ENCODE measurements around the gene ADGRG6.
A peak's percentile ranks its signal among the peaks of the same experiment; 100 is the strongest.

The ADGRG6 gene

GRCh38 chr6:142470421-142470820 is 168.6 kb downstream of the ADGRG6 start:
- TF ChIP-seq SP1 (IDR thresholded peaks at IDR 0.05) (no peak), ARNT (IDR thresholded peaks at IDR 0.05) (no peak), LEF1 (IDR thresholded peaks at IDR 0.05; ENCODE audit: borderline replicate concordance) (no peak), L3MBTL2 (conservative IDR thresholded peaks at IDR 0.05) (no peak), NFRKB (IDR thresholded peaks at IDR 0.05) (no peak)
- no peak for DNase-seq (ENCODE audit: extremely low spot score)
- ChIA-PET CTCF (no interaction called here), POLR2A (no interaction called here)

GRCh38 chr6:142474531-142475289 is 172.9 kb downstream of the ADGRG6 start:
- POLR2A ChIA-PET = interaction anchor here (0.6 kb wide), 1 partner anchor 408 kb away, joined by 3 read pairs; no protein-coding TSS in a partner anchor
- CTCF ChIA-PET = interaction anchor here (0.6 to 2.1 kb wide), 27 partner anchors 10 to 952 kb away, joined by 3 to 16 read pairs (median 3); partner anchors contain the start of genes NMBR and VTA1
- DNase-seq (ENCODE audit: extremely low spot score) = peak; percentile 71
- TF ChIP-seq BHLHE40 (IDR thresholded peaks at IDR 0.05; ENCODE audit: borderline replicate concordance) (no peak), HDGF (IDR thresholded peaks at IDR 0.05; ENCODE audit: borderline replicate concordance) (no peak), FOXA1 (IDR thresholded peaks at IDR 0.05) (no peak), PKNOX1 (IDR thresholded peaks at IDR 0.05) (no peak), ZNF384 (IDR thresholded peaks at IDR 0.05) (no peak), FOXK2 (IDR thresholded peaks at IDR 0.05) (no peak), L3MBTL2 (conservative IDR thresholded peaks at IDR 0.05) (no peak), ARNT (IDR thresholded peaks at IDR 0.05) (no peak), LEF1 (IDR thresholded peaks at IDR 0.05; ENCODE audit: borderline replicate concordance) (no peak), NFRKB (IDR thresholded peaks at IDR 0.05) (no peak), ELF4 (IDR thresholded peaks at IDR 0.05) (no peak), SP1 (IDR thresholded peaks at IDR 0.05) (no peak)

- CTCF ChIA-PET = interaction anchor here (0.7 kb wide), 1 partner anchor 15 kb away, joined by 3 read pairs; no protein-coding TSS in a partner anchor
- TF ChIP-seq SP1 (IDR thresholded peaks at IDR 0.05) (no peak), HDGF (IDR thresholded peaks at IDR 0.05; ENCODE audit: borderline replicate concordance) (no peak), BHLHE40 (IDR thresholded peaks at IDR 0.05; ENCODE audit: borderline replicate concordance) (no peak), ELF4 (IDR thresholded peaks at IDR 0.05) (no peak), TARDBP (IDR thresholded peaks at IDR 0.05) (no peak), SUZ12 (IDR thresholded peaks at IDR 0.05) (no peak), CTBP1 (IDR thresholded peaks at IDR 0.05; ENCODE audit: borderline replicate concordance) (no peak), PKNOX1 (IDR thresholded peaks at IDR 0.05) (no peak), ARNT (IDR thresholded peaks at IDR 0.05) (no peak), ZNF384 (IDR thresholded peaks at IDR 0.05) (no peak), L3MBTL2 (conservative IDR thresholded peaks at IDR 0.05) (no peak), FOXA1 (IDR thresholded peaks at IDR 0.05) (no peak)
- POLR2A ChIA-PET = no interaction called here
- DNase-seq (ENCODE audit: extremely low spot score) = no peak
These were observed 174.6 kb downstream of the ADGRG6 start for GRCh38 chr6:142476452-142476851.

GRCh38 chr6:142478117-142478516 is 176.3 kb downstream of the ADGRG6 start:
- CTCF ChIA-PET = interaction anchor here (0.6 kb wide), 1 partner anchor 177 kb away, joined by 3 read pairs; no protein-coding TSS in a partner anchor
- no peak for DNase-seq (ENCODE audit: extremely low spot score)
- TF ChIP-seq SUZ12 (IDR thresholded peaks at IDR 0.05) (no peak), FOXM1 (IDR thresholded peaks at IDR 0.05; ENCODE audit: borderline replicate concordance) (no peak), CTBP1 (IDR thresholded peaks at IDR 0.05; ENCODE audit: borderline replicate concordance) (no peak), HDGF (IDR thresholded peaks at IDR 0.05; ENCODE audit: borderline replicate concordance) (no peak), ARNT (IDR thresholded peaks at IDR 0.05) (no peak), SP1 (IDR thresholded peaks at IDR 0.05) (no peak), ELF4 (IDR thresholded peaks at IDR 0.05) (no peak), TARDBP (IDR thresholded peaks at IDR 0.05) (no peak), FOXA1 (IDR thresholded peaks at IDR 0.05) (no peak), L3MBTL2 (conservative IDR thresholded peaks at IDR 0.05) (no peak), FOXK2 (IDR thresholded peaks at IDR 0.05) (no peak)
- POLR2A ChIA-PET = no interaction called here

- TF ChIP-seq HDGF (IDR thresholded peaks at IDR 0.05; ENCODE audit: borderline replicate concordance) (no peak), NFRKB (IDR thresholded peaks at IDR 0.05) (no peak), ARNT (IDR thresholded peaks at IDR 0.05) (no peak), CTBP1 (IDR thresholded peaks at IDR 0.05; ENCODE audit: borderline replicate concordance) (no peak), FOXK2 (IDR thresholded peaks at IDR 0.05) (no peak), PKNOX1 (IDR thresholded peaks at IDR 0.05) (no peak), L3MBTL2 (conservative IDR thresholded peaks at IDR 0.05) (no peak), FOXM1 (IDR thresholded peaks at IDR 0.05; ENCODE audit: borderline replicate concordance) (no peak)
- CTCF ChIA-PET = no interaction called here
- POLR2A ChIA-PET = no interaction called here
- no peak for DNase-seq (ENCODE audit: extremely low spot score)
These were observed 179.7 kb downstream of the ADGRG6 start for GRCh38 chr6:142481466-142481865.

- CTCF ChIA-PET = interaction anchor here (0.9 kb wide), 1 partner anchor 10 kb away, joined by 4 read pairs; no protein-coding TSS in a partner anchor
- TF ChIP-seq FOXM1 (IDR thresholded peaks at IDR 0.05; ENCODE audit: borderline replicate concordance) = no peak
- TF ChIP-seq LEF1 (IDR thresholded peaks at IDR 0.05; ENCODE audit: borderline replicate concordance) = no peak
- TF ChIP-seq HDGF (IDR thresholded peaks at IDR 0.05; ENCODE audit: borderline replicate concordance) = no peak
- no peak for TF ChIP-seq ELF4 (IDR thresholded peaks at IDR 0.05)
- no peak for TF ChIP-seq FOXK2 (IDR thresholded peaks at IDR 0.05)
- TF ChIP-seq L3MBTL2 (conservative IDR thresholded peaks at IDR 0.05) = no peak
- no peak for TF ChIP-seq ARNT (IDR thresholded peaks at IDR 0.05)
These were observed 180.4 kb downstream of the ADGRG6 start for GRCh38 chr6:142482249-142482648.

More at GRCh38 chr6:142482249-142482648, 180.4 kb downstream of the ADGRG6 start:
- POLR2A ChIA-PET = no interaction called here
- no peak for DNase-seq (ENCODE audit: extremely low spot score)

Measured in HEK293T (cell line).